ENCODE data around the gene ARPC5.
"Not testable (repeated sequence)": the region's sequence is repeated elsewhere in the genome, so short reads cannot be mapped to it uniquely, and the experiment has no call there.

Gene ARPC5

DNA sequence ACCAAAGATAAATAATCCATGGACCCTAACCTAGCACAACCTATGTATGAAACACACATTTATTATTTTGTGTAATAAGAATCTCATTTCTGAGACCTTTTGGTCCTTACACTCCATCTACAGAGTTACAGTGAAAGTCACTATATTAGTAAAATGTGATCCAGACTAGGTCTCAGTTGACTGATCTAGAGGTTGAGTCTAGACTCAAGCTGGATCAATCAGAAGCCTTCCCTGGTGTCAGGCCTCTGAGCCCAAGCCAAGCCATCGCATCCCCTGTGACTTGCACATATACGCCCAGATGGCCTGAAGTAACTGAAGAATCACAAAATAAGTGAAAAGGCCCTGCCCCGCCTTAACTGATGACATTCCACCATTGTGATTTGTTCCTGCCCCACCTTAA lies 22.6 kb downstream of the ARPC5 start:
- not testable (repeated sequence) for H2AFZ ChIP-seq (ENCODE audit: low read length); H3K4me1 ChIP-seq (ENCODE audit: control insufficient read depth in 2 of 2, insufficient read depth in 1 of 2, low read depth in 1 of 2, low read length in 2 of 2); H2BK15ac ChIP-seq (ENCODE audit: low read length); H3K4me3 ChIP-seq (ENCODE audit: low read length in 2 of 2); H3K9me3 ChIP-seq (replicated peaks in 1 of 2; ENCODE audit: control insufficient read depth in 2 of 2, insufficient read depth in 1 of 2, low read depth in 1 of 2, low read length in 2 of 2); H2AK5ac ChIP-seq (ENCODE audit: low read depth, low read length); H2BK5ac ChIP-seq (ENCODE audit: low read length); H4K91ac ChIP-seq (ENCODE audit: low read depth, low read length, poor library complexity); H2BK12ac ChIP-seq (ENCODE audit: low read length); H3K23ac ChIP-seq (ENCODE audit: low read depth, low read length, poor library complexity); H3K18ac ChIP-seq (ENCODE audit: low read length); H4K8ac ChIP-seq (ENCODE audit: low read depth, low read length); H3K9ac ChIP-seq (ENCODE audit: low read depth, low read length, poor library complexity); H3K27me3 ChIP-seq (ENCODE audit: control insufficient read depth in 3 of 3, insufficient read depth in 3 of 3, low read depth in 1 of 3, low read length in 3 of 3); H3K27ac ChIP-seq (replicated peaks; ENCODE audit: low read length); H2BK120ac ChIP-seq (ENCODE audit: low read depth, low read length); H3K36me3 ChIP-seq (replicated peaks in 1 of 2; ENCODE audit: control insufficient read depth in 2 of 2, insufficient read depth in 2 of 2, low read length in 2 of 2); H3K4ac ChIP-seq (ENCODE audit: low read length); DNase-seq (ENCODE audit: low spot score); H3K4me2 ChIP-seq (ENCODE audit: insufficient read depth, low read length, poor library complexity, severe bottlenecking); H3K79me1 ChIP-seq (ENCODE audit: low read depth, low read length); H3K14ac ChIP-seq (ENCODE audit: low read length)
- no CpG with 5 or more reads among the region's 3 CpGs for WGBS, 2 donors (ENCODE audit: extremely low coverage in 2 of 2, insufficient read length in 2 of 2, insufficient replicate concordance in 1 of 2)

DNA sequence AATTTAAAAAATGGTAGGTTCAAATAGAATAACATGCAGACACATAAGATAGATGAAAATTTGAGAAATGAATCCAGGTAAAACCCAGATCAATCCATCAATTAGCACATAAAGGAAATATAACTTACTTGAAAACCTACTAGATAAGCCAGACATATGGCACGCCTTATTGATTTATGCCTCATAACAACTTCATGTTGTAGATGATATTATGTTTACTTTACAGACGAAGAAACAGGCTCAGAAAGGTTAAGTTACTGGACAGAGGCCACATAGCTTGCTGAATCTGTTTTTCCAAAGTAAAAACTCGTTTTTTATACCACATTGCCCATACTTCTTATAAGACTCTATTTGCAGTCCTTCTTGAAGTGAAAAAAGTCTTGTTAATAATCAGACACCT lies 23.2 kb downstream of the ARPC5 start:
- Histone ChIP-seq H2AK5ac (ENCODE audit: low read depth, low read length) (no peak overlapping the region), H4K91ac (ENCODE audit: low read depth, low read length, poor library complexity) (no peak overlapping the region), H3K79me1 (ENCODE audit: low read depth, low read length) (no peaks in the 10 kb centered on the region), H3K9ac (ENCODE audit: low read depth, low read length, poor library complexity) (no peak overlapping the region), H2AFZ (ENCODE audit: low read length) (no peak overlapping the region), H3K4me1 (ENCODE audit: control insufficient read depth in 2 of 2, insufficient read depth in 1 of 2, low read depth in 1 of 2, low read length in 2 of 2) (no peaks in the 10 kb centered on the region), H4K8ac (ENCODE audit: low read depth, low read length) (no peak overlapping the region), H3K9me3 (replicated peaks in 1 of 2; ENCODE audit: control insufficient read depth in 2 of 2, insufficient read depth in 1 of 2, low read depth in 1 of 2, low read length in 2 of 2) (peaks cover 0 to 1% of the 10 kb centered on the region in 2 donors), H3K4ac (ENCODE audit: low read length) (no peak overlapping the region), H3K4me3 (ENCODE audit: low read length in 2 of 2) (no peak overlapping the region), H3K27me3 (ENCODE audit: control insufficient read depth in 3 of 3, insufficient read depth in 3 of 3, low read depth in 1 of 3, low read length in 3 of 3) (peaks cover 0 to 2% (median 0%) of the 10 kb centered on the region in 3 experiments), H3K4me2 (ENCODE audit: insufficient read depth, low read length, poor library complexity, severe bottlenecking) (no peak overlapping the region), H3K18ac (ENCODE audit: low read length) (no peak overlapping the region), H2BK15ac (ENCODE audit: low read length) (no peak overlapping the region), H2BK120ac (ENCODE audit: low read depth, low read length) (no peak overlapping the region), H3K23ac (ENCODE audit: low read depth, low read length, poor library complexity) (no peak overlapping the region), H3K36me3 (replicated peaks in 1 of 2; ENCODE audit: control insufficient read depth in 2 of 2, insufficient read depth in 2 of 2, low read length in 2 of 2) (no peaks in the 10 kb centered on the region), H3K14ac (ENCODE audit: low read length) (no peak overlapping the region), H3K27ac (replicated peaks; ENCODE audit: low read length) (no peak overlapping the region), H2BK5ac (ENCODE audit: low read length) (no peak overlapping the region), H2BK12ac (ENCODE audit: low read length) (no peak overlapping the region)
- no CpG with 5 or more reads among the region's 3 CpGs for WGBS, 2 donors (ENCODE audit: extremely low coverage in 2 of 2, insufficient read length in 2 of 2, insufficient replicate concordance in 1 of 2)
- no peak for DNase-seq (ENCODE audit: low spot score)

DNA sequence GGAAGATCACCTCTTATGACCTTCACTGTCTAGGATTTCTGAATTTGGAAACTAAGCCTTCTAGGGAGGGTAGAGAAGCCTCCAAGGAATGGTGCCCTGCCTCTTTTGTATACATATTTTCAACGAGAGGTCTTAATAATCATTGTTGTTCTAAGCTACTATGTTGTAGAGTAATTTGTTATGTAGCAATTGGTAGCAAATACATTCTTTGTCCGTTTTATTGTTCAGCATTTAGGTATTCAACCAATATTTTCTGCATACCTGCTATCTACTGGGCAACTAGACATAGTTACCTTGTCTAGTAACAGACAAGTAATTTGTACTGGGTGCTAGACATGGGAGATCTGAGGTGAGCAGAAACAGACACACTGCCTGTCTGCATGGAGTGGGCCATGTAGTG lies 24.6 kb downstream of the ARPC5 start:
- no peak overlapping the region for H3K4ac ChIP-seq (ENCODE audit: low read length)
- no CpG with 5 or more reads among the region's 2 CpGs for WGBS, 2 donors (ENCODE audit: extremely low coverage in 2 of 2, insufficient read length in 2 of 2, insufficient replicate concordance in 1 of 2)

DNA sequence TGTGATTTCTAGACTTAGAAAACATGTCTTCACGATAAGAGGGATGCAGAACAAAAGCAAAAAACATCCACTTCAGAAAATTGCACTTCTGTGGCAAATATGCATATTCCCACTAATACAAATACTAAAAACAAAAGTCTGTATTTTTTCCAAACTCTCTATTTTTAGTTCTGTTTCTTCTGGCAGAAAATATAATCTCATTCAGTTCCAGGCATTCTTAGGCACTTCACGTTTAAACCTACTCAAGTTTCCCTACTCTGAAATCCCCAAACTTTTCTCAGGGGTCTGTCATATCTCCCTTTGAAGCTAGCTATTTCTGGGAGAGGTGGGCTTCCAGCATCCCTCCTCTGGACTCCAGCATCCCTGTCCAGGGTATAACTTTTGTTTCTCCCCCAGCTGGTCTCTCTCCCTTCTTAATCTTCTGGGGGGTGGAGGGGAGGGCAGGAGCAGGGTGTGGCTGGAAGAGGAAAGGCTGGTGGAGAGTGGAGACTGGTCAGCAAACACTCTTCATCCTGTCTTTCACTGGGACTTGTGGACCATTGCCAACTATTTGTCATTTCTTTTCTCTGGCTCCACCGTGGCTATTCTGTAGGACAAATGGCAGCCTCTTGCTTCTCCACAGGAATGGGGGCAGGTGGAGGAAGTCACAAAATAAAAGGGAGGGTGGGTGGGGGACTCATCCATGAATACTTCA lies 25.7 kb downstream of the ARPC5 start:
- no peak overlapping the region for H3K4ac ChIP-seq (ENCODE audit: low read length)
- H3K79me1 ChIP-seq (ENCODE audit: low read depth, low read length) = no peaks in the 10 kb centered on the region
- H4K8ac ChIP-seq (ENCODE audit: low read depth, low read length) = no peak overlapping the region
- H3K27me3 ChIP-seq (ENCODE audit: control insufficient read depth in 3 of 3, insufficient read depth in 3 of 3, low read depth in 1 of 3, low read length in 3 of 3) = peaks cover 0 to 8% (median 2%) of the 10 kb centered on the region in 3 experiments
- no peak overlapping the region for H3K4me3 ChIP-seq (ENCODE audit: low read length in 2 of 2)
- H2BK5ac ChIP-seq (ENCODE audit: low read length) = no peak overlapping the region
- H2BK15ac ChIP-seq (ENCODE audit: low read length) = no peak overlapping the region
- peak overlapping the region; percentile 11 for H3K4me2 ChIP-seq (ENCODE audit: insufficient read depth, low read length, poor library complexity, severe bottlenecking)
- H2BK12ac ChIP-seq (ENCODE audit: low read length) = no peak overlapping the region
- no CpG with 5 or more reads among the region's 3 CpGs for WGBS, 2 donors (ENCODE audit: extremely low coverage in 2 of 2, insufficient read length in 2 of 2, insufficient replicate concordance in 1 of 2)
- H3K9ac ChIP-seq (ENCODE audit: low read depth, low read length, poor library complexity) = no peak overlapping the region
- no peak overlapping the region for H3K14ac ChIP-seq (ENCODE audit: low read length)
- H3K4me1 ChIP-seq (ENCODE audit: control insufficient read depth in 2 of 2, insufficient read depth in 1 of 2, low read depth in 1 of 2, low read length in 2 of 2) = no peaks in the 10 kb centered on the region
- no peak overlapping the region for H4K91ac ChIP-seq (ENCODE audit: low read depth, low read length, poor library complexity)
- peaks cover 0 to 1% of the 10 kb centered on the region in 2 donors for H3K9me3 ChIP-seq (replicated peaks in 1 of 2; ENCODE audit: control insufficient read depth in 2 of 2, insufficient read depth in 1 of 2, low read depth in 1 of 2, low read length in 2 of 2)
- H3K36me3 ChIP-seq (replicated peaks in 1 of 2; ENCODE audit: control insufficient read depth in 2 of 2, insufficient read depth in 2 of 2, low read length in 2 of 2) = no peaks in the 10 kb centered on the region
- H3K27ac ChIP-seq (replicated peaks; ENCODE audit: low read length) = no peak overlapping the region
- no peak overlapping the region for H2AK5ac ChIP-seq (ENCODE audit: low read depth, low read length)
- DNase-seq (ENCODE audit: low spot score) = no peak
- H2BK120ac ChIP-seq (ENCODE audit: low read depth, low read length) = no peak overlapping the region
- H3K23ac ChIP-seq (ENCODE audit: low read depth, low read length, poor library complexity) = no peak overlapping the region
- no peak overlapping the region for H3K18ac ChIP-seq (ENCODE audit: low read length)
- no peak overlapping the region for H2AFZ ChIP-seq (ENCODE audit: low read length)

More for the DNA sequence above, 24.6 kb downstream of the ARPC5 start:
- Histone ChIP-seq H3K4me3 (ENCODE audit: low read length in 2 of 2) (no peak overlapping the region), H2BK5ac (ENCODE audit: low read length) (no peak overlapping the region), H3K9ac (ENCODE audit: low read depth, low read length, poor library complexity) (no peak overlapping the region), H2AFZ (ENCODE audit: low read length) (no peak overlapping the region), H3K14ac (ENCODE audit: low read length) (no peak overlapping the region), H3K36me3 (replicated peaks in 1 of 2; ENCODE audit: control insufficient read depth in 2 of 2, insufficient read depth in 2 of 2, low read length in 2 of 2) (no peaks in the 10 kb centered on the region), H2BK12ac (ENCODE audit: low read length) (no peak overlapping the region), H4K91ac (ENCODE audit: low read depth, low read length, poor library complexity) (no peak overlapping the region), H3K27me3 (ENCODE audit: control insufficient read depth in 3 of 3, insufficient read depth in 3 of 3, low read depth in 1 of 3, low read length in 3 of 3) (peaks cover 0 to 2% (median 2%) of the 10 kb centered on the region in 3 experiments), H3K4me1 (ENCODE audit: control insufficient read depth in 2 of 2, insufficient read depth in 1 of 2, low read depth in 1 of 2, low read length in 2 of 2) (no peaks in the 10 kb centered on the region), H2AK5ac (ENCODE audit: low read depth, low read length) (no peak overlapping the region), H3K27ac (replicated peaks; ENCODE audit: low read length) (no peak overlapping the region), H3K18ac (ENCODE audit: low read length) (no peak overlapping the region), H3K23ac (ENCODE audit: low read depth, low read length, poor library complexity) (no peak overlapping the region), H4K8ac (ENCODE audit: low read depth, low read length) (no peak overlapping the region), H2BK120ac (ENCODE audit: low read depth, low read length) (no peak overlapping the region), H2BK15ac (ENCODE audit: low read length) (no peak overlapping the region), H3K79me1 (ENCODE audit: low read depth, low read length) (no peaks in the 10 kb centered on the region), H3K9me3 (replicated peaks in 1 of 2; ENCODE audit: control insufficient read depth in 2 of 2, insufficient read depth in 1 of 2, low read depth in 1 of 2, low read length in 2 of 2) (peaks cover 0 to 1% of the 10 kb centered on the region in 2 donors), H3K4me2 (ENCODE audit: insufficient read depth, low read length, poor library complexity, severe bottlenecking) (no peak overlapping the region)
- DNase-seq (ENCODE audit: low spot score) = no peak
